Pancreas (tissue), 10 donors: Measurements from ENCODE around the gene TRMT10B. TPM values are rescaled to one million over a fixed set of nuclear protein-coding genes. Genes with fewer than 3 reads are reported as not detected.
"Not testable (repeated sequence)": the region's sequence is repeated elsewhere in the genome, so short reads cannot be mapped to it uniquely, and the experiment has no call there.

ENCODE experiments used
- ATAC-seq, 4 donors: fragments of 200-7000 bp; cut with Tn5 transposase; one replicate each; pipeline versions ENCODE4 v1.8.0 to v1.9.1; 2020; ENCODE audit warnings: mild to moderate bottlenecking in 4 of 4, moderate library complexity in 4 of 4
- DNase-seq, 6 donors: peaks; one replicate each; pipeline ENCODE4 v3.0.0-alpha.2; 2020
- FAIRE-seq: peaks from 2 replicates; lab custom pipeline; 2012; peaks lifted over from hg19 to GRCh38; lab: Jason Lieb, UNC
- H3K27ac ChIP-seq, 4 donors: fragments of 200-600 bp; sonication (generic); 1 replicate in 3 of 4; 2 replicates in 1 of 4; pipeline versions ENCODE4 v1.5.0 to v1.8.0; 2020
- H3K27me3 ChIP-seq, 4 donors: fragments of 200-600 bp; one replicate each; pipeline ENCODE4 v1.8.0; 2021
- H3K36me3 ChIP-seq, 3 donors: fragments of 200-600 bp; sonication (generic) in 1 of 3; one replicate each; pipeline versions ENCODE4 v1.5.0 to v1.8.0; 2020 to 2021
- H3K4me1 ChIP-seq, 3 donors: fragments of 200-600 bp; one replicate each; pipeline ENCODE4 v1.8.0; 2021
- H3K4me3 ChIP-seq, 4 donors: fragments of 200-600 bp; sonication (generic) in 2 of 4; one replicate each; pipeline versions ENCODE4 v1.5.0 to v1.8.0; 2020 to 2021
- H3K9me3 ChIP-seq, 4 donors: fragments of 200-600 bp; one replicate each; pipeline ENCODE4 v1.8.0; 2021
- CTCF ChIP-seq, 4 donors: fragments of 200-600 bp; sonication (generic) in 3 of 4; IDR thresholded peaks; one replicate each; pipeline versions ENCODE4 v1.5.0 to v1.8.0; 2021; ENCODE audit warnings: antibody characterized with exemption in 4 of 4
- WGBS, 2 donors: extraction: QIAGEN DNeasy Blood & Tissue Kit; methylation state at CpG; one replicate each; pipeline ENCODE4 v1.1.7; 2013; 5-methylcytosine and 5-hydroxymethylcytosine counted together
- intact Hi-C, 3 donors: fragments of 100-400 bp; cut with DNase I; formaldehyde crosslinking; loops; one replicate each; pipeline versions ENCODE4 v1.11.1 to v1.14.2; 2022
- polyA plus RNA-seq, 2 donors: library from polyadenylated mRNA; stranded (reverse); fragments of 200-250 nt; gene quantifications; one replicate each; pipeline ENCODE4 v1.2.3, GENCODE V29; 2013
- total RNA-seq, 6 donors: library from RNA; stranded (reverse); fragmentation: NEBNext Ultra II Directional in 4 of 6; extraction: Animal tissue kit (Norgen Biotek cat#: 25700) in 4 of 6; gene quantifications; one replicate each; pipeline versions ENCODE4 v1.2.1 to v1.2.4, GENCODE V29; 2021 to 2023
- donor health status: healthy with polysubstance abuse.
- donor health status: DM: no; HTN: no; CAD: no; lungs with moderate emphysema.
- donor health status: DM: no; HTN: no; CAD: no.
- donor health status: control.
- donor health status: control.
- donor health status: Bipolar disorder and iron deficiency.
- donor health status: DM: yes; HTN: yes; CAD: no.
- donor health status: DM: no; HTN: no; CAD: no.
- donor health status: DM: no; HTN: no; CAD: no.
- donor health status: DM: yes; HTN: yes; CAD: no.

Gene TRMT10B
- total and polyA plus RNA-seq, 8 donors, result 4.0 to 8.8 (median 5.6) TPM

GRCh38 chr9:37747271-37747753, 6.3 kb upstream of the TRMT10B start:
- H3K27ac ChIP-seq, result no peak overlapping the region
- no peak for FAIRE-seq
- ATAC-seq, result peak; percentile 83 to 99 (median 97)
- no peaks in the 10 kb centered on the region for H3K9me3 ChIP-seq
- H3K27me3 ChIP-seq, result no peaks in the 10 kb centered on the region
- WGBS, 2 donors, result 11 to 19% methylated on average over 3 of the region's 3 CpGs
- no peaks in the 10 kb centered on the region for H3K36me3 ChIP-seq
- no peak overlapping the region for H3K4me3 ChIP-seq
- no peaks in the 10 kb centered on the region for H3K4me1 ChIP-seq
- DNase-seq, result peak in 5 of 6 donors; percentile 52 to 76 (median 57)
- intact Hi-C loops, result no loop called here
- peak; percentile 83 to 93 (median 86) for TF ChIP-seq CTCF (IDR thresholded peaks at IDR 0.05)

- no peaks in the 10 kb centered on the region for H3K9me3 ChIP-seq
- no peaks in the 10 kb centered on the region for H3K36me3 ChIP-seq
- no peaks in the 10 kb centered on the region for H3K27me3 ChIP-seq
- H3K27ac ChIP-seq, result no peak overlapping the region
- H3K4me3 ChIP-seq, result no peak overlapping the region
- DNase-seq, result no peak
- FAIRE-seq, result no peak
- TF ChIP-seq CTCF (IDR thresholded peaks at IDR 0.05), result no peak
- ATAC-seq, result no peak
- intact Hi-C loops, result no loop called here
- no peaks in the 10 kb centered on the region for H3K4me1 ChIP-seq
- 42 to 43% methylated on average over 5 of the region's 5 CpGs for WGBS, 2 donors
These were observed 4.5 kb upstream of the TRMT10B start for GRCh38 chr9:37749129-37749528.

GRCh38 chr9:37751186-37751585, 2.4 kb upstream of the TRMT10B start:
- H3K4me3 ChIP-seq, result no peak overlapping the region
- FAIRE-seq, result no peak
- TF ChIP-seq CTCF (IDR thresholded peaks at IDR 0.05), result no peak
- 67 to 77% methylated on average over 6 of the region's 6 CpGs for WGBS, 2 donors
- no peaks in the 10 kb centered on the region for H3K27me3 ChIP-seq
- no peaks in the 10 kb centered on the region for H3K9me3 ChIP-seq
- H3K36me3 ChIP-seq, result no peaks in the 10 kb centered on the region
- H3K4me1 ChIP-seq, result peaks cover 0 to 11% (median 4%) of the 10 kb centered on the region in 3 donors
- no peak for ATAC-seq
- DNase-seq, result no peak
- intact Hi-C loops, result loop anchor here in 1 of 3 donors (10.0 kb wide), 1 partner anchor 266 kb away; the partner anchor contains the start of gene POLR1E
- H3K27ac ChIP-seq, result no peak overlapping the region

- not testable (repeated sequence) for FAIRE-seq, H3K36me3 ChIP-seq
- intact Hi-C loops, result loop anchor here in 1 of 3 donors (10.0 kb wide), 1 partner anchor 267 kb away; the partner anchor contains the start of gene POLR1E
These were observed 1.9 kb upstream of the TRMT10B start for GRCh38 chr9:37751704-37752103.

GRCh38 chr9:37752112-37752511, 1.5 kb upstream of the TRMT10B start:
- whole genome bisulfite sequencing, 2 donors, result 88 to 95% methylated on average over 10 to 13 of the region's 13 CpGs
- intact Hi-C loops, result loop anchor here in 1 of 3 donors (10.0 kb wide), 1 partner anchor 267 kb away; the partner anchor contains the start of gene POLR1E
- H3K4me1 ChIP-seq, result peaks cover 0 to 11% (median 4%) of the 10 kb centered on the region in 3 donors
- not testable (repeated sequence) for H3K36me3 ChIP-seq, H3K9me3 ChIP-seq, H3K4me3 ChIP-seq, H3K27me3 ChIP-seq, H3K27ac ChIP-seq, DNase-seq, FAIRE-seq, ATAC-seq

More at GRCh38 chr9:37751704-37752103, 1.9 kb upstream of the TRMT10B start:
- H3K4me1 ChIP-seq, result peaks cover 0 to 11% (median 4%) of the 10 kb centered on the region in 3 donors
- 78 to 88% methylated on average over 21 to 30 of the region's 30 CpGs for WGBS, 2 donors
- not testable (repeated sequence) for H3K27ac ChIP-seq, H3K27me3 ChIP-seq, ATAC-seq, H3K4me3 ChIP-seq, H3K9me3 ChIP-seq
- DNase-seq, result peak in 1 of 6 donors; percentile 63
